Esophagus muscularis mucosa (tissue), 4 donors: ENCODE measurements around the gene PLCD1.

Source experiments
- EP300 ChIP-seq: sonication (generic); formaldehyde crosslinking; IDR thresholded peaks from one replicate; pipeline ENCODE4 v1.6.1; 2017; ENCODE audit warnings: antibody characterized with exemption
- POLR2AphosphoS5 ChIP-seq, 2 donors: sonication (generic); formaldehyde crosslinking; IDR thresholded peaks; one replicate each; pipeline ENCODE4 v1.6.1; 2017; ENCODE audit warnings: antibody characterized with exemption in 2 of 2
- TF ChIP-seq, protein P1 (sequence below), 3 experiments: fragments of 200-600 bp in 2 of 3; fragments of 450-650 bp in 1 of 3; sonication (generic) in 2 of 3; IDR thresholded peaks; one replicate each; pipeline ENCODE4 v1.5.1; 2017 to 2019; ENCODE audit warnings: antibody characterized with exemption in 3 of 3, mild to moderate bottlenecking in 2 of 3, moderate library complexity in 1 of 3

DNA sequence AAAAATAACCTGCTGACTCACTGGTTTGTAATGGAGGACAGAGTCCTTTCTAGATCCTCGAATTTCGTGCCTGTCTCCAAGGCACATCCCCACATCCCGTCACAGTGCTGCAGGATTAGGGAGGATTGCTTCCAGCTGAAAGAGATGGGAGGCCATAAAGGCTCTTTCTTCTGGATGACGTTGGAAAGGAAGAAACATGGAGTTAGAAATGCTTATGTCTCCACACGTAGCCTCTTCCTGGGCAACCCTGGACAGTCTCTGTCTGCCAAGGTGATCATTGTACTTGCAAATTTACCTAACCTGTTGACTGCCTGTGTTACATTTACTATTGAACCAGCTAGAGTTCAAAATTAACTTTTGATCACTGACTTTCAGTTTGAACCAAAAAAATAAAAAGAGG is 66.4 kb downstream of the PLCD1 start:
- TF ChIP-seq, protein P1, sequence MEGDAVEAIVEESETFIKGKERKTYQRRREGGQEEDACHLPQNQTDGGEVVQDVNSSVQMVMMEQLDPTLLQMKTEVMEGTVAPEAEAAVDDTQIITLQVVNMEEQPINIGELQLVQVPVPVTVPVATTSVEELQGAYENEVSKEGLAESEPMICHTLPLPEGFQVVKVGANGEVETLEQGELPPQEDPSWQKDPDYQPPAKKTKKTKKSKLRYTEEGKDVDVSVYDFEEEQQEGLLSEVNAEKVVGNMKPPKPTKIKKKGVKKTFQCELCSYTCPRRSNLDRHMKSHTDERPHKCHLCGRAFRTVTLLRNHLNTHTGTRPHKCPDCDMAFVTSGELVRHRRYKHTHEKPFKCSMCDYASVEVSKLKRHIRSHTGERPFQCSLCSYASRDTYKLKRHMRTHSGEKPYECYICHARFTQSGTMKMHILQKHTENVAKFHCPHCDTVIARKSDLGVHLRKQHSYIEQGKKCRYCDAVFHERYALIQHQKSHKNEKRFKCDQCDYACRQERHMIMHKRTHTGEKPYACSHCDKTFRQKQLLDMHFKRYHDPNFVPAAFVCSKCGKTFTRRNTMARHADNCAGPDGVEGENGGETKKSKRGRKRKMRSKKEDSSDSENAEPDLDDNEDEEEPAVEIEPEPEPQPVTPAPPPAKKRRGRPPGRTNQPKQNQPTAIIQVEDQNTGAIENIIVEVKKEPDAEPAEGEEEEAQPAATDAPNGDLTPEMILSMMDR (IDR thresholded peaks at IDR 0.05): no peak
- no peak for TF ChIP-seq POLR2AphosphoS5 (IDR thresholded peaks at IDR 0.05)
- TF ChIP-seq EP300: no peak
